IPS-15b (cell line): Measurements from ENCODE around the gene RNF224.

Experiments used
- H3K27me3 ChIP-seq: one replicate; pipeline ENCODE4 v1.6.1; 2013; ENCODE audit warnings: low read length; ENCODE audit not compliant: control insufficient read depth, insufficient read depth
- H3K36me3 ChIP-seq: one replicate; pipeline ENCODE4 v1.6.1; 2013; ENCODE audit warnings: low read length; ENCODE audit not compliant: control insufficient read depth, insufficient read depth
- H3K4me1 ChIP-seq: one replicate; pipeline ENCODE4 v1.6.1; 2013; ENCODE audit warnings: mild to moderate bottlenecking, low read length; ENCODE audit not compliant: control insufficient read depth, insufficient read depth
- H3K4me3 ChIP-seq: one replicate; pipeline ENCODE4 v1.5.1; 2013; ENCODE audit warnings: low read depth, low read length
- H3K9ac ChIP-seq: one replicate; pipeline ENCODE4 v1.6.1; 2013; ENCODE audit warnings: low read depth, mild to moderate bottlenecking, low read length
- H3K9me3 ChIP-seq: one replicate; pipeline ENCODE4 v1.6.1; 2013; ENCODE audit warnings: mild to moderate bottlenecking, low read length; ENCODE audit not compliant: control insufficient read depth, insufficient read depth

Gene RNF224

DNA sequence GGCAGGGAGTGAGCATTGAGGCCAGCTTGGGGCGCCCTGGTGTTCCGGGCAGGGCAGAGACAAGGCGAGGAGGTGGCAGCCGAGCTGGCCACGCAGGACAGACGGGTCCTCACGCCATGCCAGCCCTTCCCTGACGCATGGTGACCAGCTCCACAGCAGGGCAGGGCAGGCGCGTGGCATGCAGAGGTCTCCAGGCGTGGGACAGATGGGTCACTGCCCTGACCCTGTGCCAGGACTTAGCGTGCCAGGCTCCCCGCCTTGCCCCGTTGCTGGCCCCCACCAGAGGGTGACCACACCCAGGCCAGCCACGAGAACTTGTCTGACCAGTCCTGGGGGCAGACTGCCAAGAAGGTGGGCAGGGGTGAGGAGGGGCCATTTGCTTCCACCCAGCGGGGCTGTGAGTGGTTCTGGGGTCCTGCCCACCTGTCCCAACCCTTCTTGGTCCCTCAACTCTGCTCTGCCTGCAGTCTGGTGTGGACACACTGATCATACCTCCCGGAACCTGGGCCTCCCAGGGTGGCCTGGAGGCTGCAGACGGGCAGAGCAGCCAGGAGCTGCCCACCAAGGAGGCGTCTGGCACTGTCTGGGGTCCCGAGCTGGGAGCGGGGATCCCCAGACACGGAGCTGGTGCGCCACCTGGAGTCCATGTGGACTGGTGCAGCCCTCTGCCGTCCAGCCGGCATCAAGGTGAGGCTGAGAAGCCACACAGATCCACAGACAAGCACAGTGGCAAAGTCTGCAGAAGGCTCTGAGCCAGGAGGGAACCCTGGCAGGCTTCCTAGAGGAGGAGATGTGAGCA is at the start of gene RNF224:
Gene RNF224 (plus strand): TSS at position 449 of the 799 bp plus-strand sequence. CDS start 834 bp downstream, outside the sequence.
- Histone ChIP-seq H3K4me1 (no peaks in the 10 kb centered on the region), H3K36me3 (no peaks in the 10 kb centered on the region), H3K27me3 (no peaks in the 10 kb centered on the region), H3K9me3 (no peaks in the 10 kb centered on the region), H3K9ac (no peak within 1 kb of the TSS), H3K4me3 (peak within 1 kb of the TSS; percentile 28)

DNA sequence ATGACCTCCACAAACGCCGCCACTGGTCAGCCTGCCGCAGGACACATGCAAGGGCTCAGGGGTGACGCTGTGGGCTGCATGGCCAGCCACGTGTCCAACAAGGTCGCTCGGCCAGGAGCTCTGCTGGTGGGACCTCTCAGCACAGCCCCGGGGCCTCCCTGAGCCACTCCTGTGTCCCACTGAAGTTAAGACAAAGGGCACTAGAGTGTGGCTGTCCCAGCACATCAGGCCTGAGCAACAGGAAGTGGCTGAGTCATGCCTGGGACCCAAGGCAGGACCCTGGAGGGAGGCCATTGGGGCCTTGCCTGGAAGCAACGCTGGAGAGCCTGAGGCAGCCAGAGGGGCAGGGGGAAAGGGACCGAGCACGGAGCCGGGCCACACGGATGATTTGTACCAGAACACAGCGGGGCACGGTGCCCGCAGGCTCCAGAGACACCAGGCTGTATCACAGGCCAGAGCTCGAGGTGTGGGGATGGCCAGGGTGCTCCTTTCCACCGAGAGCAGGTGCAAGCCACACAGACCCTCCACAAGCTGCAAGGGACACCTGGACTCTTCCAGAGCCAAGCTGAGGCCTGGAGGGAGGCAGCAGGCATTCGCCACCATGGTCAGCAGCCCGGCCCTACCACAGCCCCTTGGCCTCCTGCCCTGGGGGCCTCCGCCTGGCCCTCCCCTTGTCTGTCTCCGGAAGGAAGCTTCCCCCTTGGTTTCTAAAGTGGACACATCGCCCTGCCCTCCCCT is 48.9 kb upstream of the RNF224 start:
- H3K4me3 ChIP-seq: no peak overlapping the region
- peaks cover 3% of the 10 kb centered on the region for H3K27me3 ChIP-seq
- no peaks in the 10 kb centered on the region for H3K4me1 ChIP-seq
- no peak overlapping the region for H3K9ac ChIP-seq
- H3K9me3 ChIP-seq: no peaks in the 10 kb centered on the region
- H3K36me3 ChIP-seq: peaks cover 37% of the 10 kb centered on the region

DNA sequence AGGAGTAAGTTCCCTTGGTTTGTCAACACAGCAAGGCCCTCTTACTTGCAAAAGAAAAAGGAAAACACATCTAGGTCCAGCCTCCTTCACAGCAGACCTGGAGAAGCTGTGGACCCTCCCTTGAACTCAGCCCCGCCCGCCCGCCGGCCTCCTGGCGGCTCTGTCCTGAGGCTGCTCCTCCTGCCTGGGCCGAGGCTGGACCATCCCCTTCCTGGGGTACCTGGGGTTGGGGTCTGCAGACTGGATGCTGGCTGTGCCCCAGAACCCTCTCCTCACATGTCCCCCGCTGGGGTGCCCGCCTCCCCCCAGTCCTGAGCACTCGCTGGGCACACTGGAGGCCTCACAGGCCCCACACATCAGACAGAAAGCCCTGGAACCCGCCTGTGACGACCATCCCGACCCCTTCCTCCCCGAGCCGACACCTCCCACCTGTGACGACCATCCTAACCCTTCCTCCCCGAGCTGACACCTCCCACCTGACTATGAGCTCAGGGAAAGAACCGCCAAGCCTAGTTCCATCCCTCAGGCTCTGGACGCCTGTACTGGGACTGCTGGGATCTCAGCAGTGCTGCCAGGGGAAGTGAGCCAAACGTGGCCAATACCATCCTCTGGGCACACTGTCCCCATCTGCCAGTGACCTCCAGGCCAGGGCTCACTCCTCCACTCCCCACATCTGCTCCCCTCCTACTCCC is 48.2 kb upstream of the RNF224 start:
- peaks cover 44% of the 10 kb centered on the region for H3K36me3 ChIP-seq
- peaks cover 3% of the 10 kb centered on the region for H3K27me3 ChIP-seq
- H3K9me3 ChIP-seq: no peaks in the 10 kb centered on the region
- H3K9ac ChIP-seq: no peak overlapping the region
- H3K4me1 ChIP-seq: no peaks in the 10 kb centered on the region
- no peak overlapping the region for H3K4me3 ChIP-seq

DNA sequence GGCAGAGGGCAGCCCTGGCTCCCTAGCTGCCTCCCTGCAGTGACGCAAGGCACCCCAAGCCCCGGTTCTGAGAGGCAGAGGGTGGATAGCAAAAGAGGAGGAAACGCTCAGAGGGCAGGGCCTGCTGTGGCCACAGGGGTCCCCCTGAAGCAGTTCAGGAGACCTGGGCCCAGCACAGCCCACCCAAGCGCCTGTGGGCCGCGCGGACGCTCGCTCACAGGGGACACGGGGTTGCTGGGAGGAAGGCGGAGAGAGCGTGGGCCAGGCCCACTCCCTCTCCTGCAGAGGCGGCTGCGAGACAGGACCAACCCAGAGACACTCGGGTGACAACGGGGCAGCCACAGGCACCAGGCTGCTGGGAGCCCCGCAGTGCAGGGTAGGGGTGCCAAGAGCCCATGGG is 47.5 kb upstream of the RNF224 start:
- H3K9ac ChIP-seq: no peak overlapping the region
- peaks cover 3% of the 10 kb centered on the region for H3K27me3 ChIP-seq
- no peaks in the 10 kb centered on the region for H3K9me3 ChIP-seq
- H3K4me3 ChIP-seq: no peak overlapping the region
- peaks cover 44% of the 10 kb centered on the region for H3K36me3 ChIP-seq
- no peaks in the 10 kb centered on the region for H3K4me1 ChIP-seq

DNA sequence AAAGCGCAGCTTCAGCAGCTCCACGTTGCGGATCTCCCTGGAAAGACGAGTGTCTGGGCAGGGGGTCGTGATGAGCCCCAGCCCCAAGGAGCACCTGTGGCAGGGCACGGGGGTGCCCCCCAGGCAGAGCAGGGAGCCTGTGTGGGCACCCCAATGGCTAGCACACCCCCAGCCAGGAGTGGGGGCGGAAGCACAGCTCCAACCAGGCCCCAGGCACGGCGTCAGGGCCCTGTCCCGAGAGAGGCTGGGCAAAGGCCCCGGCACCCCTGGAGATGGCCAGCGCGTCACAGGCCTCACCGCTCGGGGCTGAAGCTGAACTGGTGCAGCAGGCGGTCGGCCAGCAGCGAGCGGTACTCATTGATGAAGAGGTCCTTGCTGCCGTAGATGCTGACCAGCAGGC is 46.8 kb upstream of the RNF224 start:
- Histone ChIP-seq H3K4me3 (no peak overlapping the region), H3K27me3 (peaks cover 3% of the 10 kb centered on the region), H3K4me1 (no peaks in the 10 kb centered on the region), H3K9ac (no peak overlapping the region), H3K36me3 (peaks cover 45% of the 10 kb centered on the region), H3K9me3 (no peaks in the 10 kb centered on the region)

DNA sequence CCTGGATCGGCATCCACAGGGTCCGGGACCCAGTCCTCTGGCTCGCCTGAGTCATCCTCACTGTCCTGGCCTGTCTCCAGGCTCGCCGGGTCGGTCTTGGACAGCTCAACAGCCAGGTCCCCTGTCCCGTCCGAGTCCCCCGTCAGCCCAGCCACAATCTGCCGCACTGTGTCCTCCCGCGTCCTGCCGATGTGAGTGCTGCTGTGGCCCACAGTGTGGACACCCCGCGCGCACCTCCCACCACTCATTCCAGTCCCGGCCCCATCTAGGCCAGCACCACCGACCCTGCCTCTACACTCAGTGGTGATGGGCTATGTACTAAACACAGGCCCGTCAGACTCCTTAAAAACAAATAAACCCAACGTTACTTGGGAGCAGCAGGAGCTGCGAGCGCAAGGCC is 45.6 kb upstream of the RNF224 start:
- Histone ChIP-seq H3K9ac (no peak overlapping the region), H3K4me3 (no peak overlapping the region), H3K27me3 (no peaks in the 10 kb centered on the region), H3K36me3 (peaks cover 52% of the 10 kb centered on the region), H3K4me1 (no peaks in the 10 kb centered on the region), H3K9me3 (no peaks in the 10 kb centered on the region)

DNA sequence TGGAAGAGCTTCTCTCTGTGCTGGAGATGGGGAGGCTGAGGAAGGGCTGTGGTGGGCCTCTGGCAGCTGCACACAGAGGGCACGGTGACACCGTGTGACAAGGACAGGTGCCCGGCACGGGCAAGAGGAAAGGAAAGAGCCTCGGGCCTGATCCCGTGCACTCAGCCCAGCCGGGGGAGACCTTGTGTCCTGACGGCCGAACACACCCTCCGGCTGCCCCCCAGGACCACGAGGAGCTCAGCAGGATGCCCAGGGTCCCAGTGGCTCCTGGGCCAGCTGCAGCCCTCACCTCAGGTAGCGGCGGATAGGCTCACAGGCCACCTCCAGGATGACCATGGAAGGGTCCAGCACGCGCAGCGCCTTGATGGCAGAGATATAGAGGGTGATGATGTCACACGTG is 44.5 kb upstream of the RNF224 start:
- Histone ChIP-seq H3K9me3 (no peaks in the 10 kb centered on the region), H3K9ac (no peak overlapping the region), H3K4me1 (peaks cover 8% of the 10 kb centered on the region), H3K27me3 (no peaks in the 10 kb centered on the region), H3K4me3 (no peak overlapping the region), H3K36me3 (peaks cover 52% of the 10 kb centered on the region)

DNA sequence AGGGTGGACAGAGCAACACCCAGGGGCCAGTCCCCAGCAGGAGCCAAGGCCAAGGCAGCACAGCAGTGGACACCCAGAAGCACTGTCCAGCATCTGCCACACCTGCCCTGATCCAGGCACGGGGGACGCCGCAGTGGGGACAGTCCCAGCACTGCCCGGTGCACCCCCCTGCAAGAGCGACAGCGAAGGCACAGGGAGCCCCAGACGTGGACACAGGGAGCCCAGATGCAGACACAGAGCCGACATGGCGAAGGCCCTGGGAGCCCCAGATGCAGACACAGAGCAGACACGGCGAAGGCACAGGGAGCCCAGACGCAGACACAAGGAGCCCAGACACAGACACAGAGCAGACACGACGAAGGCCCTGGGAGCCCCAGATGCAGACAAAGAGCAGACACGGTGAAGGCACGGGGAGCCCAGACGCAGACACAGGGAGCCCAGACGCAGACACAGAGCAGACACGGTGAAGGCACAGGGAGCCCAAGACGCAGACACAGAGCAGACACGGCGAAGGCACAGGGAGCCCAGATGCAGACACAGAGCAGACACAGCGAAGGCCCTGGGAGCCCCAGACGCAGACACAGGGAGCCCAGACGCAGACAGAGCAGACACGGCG is 43.2 kb upstream of the RNF224 start:
- H3K9me3 ChIP-seq: no peaks in the 10 kb centered on the region
- H3K4me1 ChIP-seq: peaks cover 8% of the 10 kb centered on the region
- H3K9ac ChIP-seq: no peak overlapping the region
- peaks cover 49% of the 10 kb centered on the region for H3K36me3 ChIP-seq
- no peaks in the 10 kb centered on the region for H3K27me3 ChIP-seq
- H3K4me3 ChIP-seq: no peak overlapping the region

DNA sequence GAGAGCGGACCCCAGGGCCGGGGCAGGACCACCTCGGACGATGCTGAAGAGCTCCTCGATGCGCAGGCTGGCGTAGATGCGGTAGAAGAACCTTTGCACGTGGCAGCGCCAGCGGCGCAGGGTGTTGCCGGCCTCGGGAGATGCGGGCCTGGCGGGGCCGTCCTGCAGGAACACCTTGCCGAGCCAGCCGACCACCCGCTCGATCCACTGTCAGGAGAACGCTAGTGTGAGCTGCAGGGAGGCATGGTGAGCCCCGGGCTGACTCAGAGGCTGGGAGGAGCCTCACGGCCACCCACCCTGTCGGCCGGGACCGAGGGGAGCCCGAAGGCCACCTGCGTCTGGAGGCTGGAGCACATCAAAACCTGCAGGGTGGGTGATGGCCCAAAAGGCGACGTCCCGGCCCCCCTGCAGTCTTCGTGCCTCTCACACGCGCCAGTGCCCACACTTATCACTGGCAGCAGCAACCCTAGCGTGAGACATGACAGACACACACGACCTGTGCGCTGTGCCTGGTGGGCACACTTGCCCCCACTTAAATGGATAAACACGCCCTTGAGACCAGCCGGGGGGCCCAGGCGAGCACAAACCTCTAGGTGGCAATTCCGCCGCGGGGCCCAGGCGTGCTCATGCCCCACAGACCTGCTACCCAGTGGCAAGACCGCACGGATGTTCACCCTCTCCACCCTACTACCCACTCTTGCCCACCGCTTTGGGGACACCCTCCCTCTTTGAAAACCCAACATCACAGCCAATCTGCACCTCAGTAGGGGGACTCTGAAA is 42.2 kb upstream of the RNF224 start:
- Histone ChIP-seq H3K9ac (no peak overlapping the region), H3K9me3 (no peaks in the 10 kb centered on the region), H3K27me3 (no peaks in the 10 kb centered on the region), H3K4me1 (peaks cover 10% of the 10 kb centered on the region), H3K36me3 (peaks cover 41% of the 10 kb centered on the region), H3K4me3 (no peak overlapping the region)

DNA sequence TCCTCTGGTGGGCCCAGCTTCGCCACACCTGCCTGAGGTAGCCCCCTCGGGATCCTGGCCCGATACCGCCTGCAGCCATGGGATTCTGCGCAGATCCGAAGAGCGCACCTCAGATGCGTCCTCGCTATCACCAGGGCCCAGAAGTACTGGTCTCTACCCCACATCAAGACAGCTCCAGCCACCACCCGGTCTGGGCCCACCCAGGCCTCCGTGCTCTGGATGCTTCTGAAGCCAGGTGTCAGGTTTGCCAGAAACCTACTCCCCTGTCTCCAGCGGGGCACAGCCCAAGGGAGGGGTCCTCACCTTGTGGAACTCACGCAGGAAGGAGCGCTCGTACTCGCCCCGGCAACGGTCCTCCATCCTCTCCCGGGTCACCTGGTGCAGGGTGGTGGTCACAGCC is 41.4 kb upstream of the RNF224 start:
- Histone ChIP-seq H3K9me3 (no peaks in the 10 kb centered on the region), H3K4me3 (no peak overlapping the region), H3K36me3 (peaks cover 37% of the 10 kb centered on the region), H3K9ac (no peak overlapping the region), H3K27me3 (no peaks in the 10 kb centered on the region), H3K4me1 (peaks cover 10% of the 10 kb centered on the region)

DNA sequence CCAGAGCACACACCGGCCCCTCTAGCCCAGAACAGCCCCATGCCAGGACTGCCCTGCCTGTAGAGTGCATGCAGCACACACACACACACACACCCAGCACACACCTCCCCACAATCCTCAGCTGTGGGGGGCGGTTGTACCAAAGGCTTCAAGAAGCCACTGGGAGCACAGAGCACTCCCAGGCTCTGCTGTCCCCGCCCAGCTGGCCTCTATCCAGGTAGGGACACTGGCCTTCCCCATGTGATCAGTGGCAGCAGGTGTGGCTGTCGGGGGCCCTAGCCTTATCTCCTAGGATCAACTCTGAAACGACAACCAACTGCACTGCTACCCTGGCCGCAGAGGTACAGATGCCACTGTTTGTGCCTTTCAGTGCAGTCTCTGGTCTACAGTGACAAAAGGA is 40.9 kb upstream of the RNF224 start:
- Histone ChIP-seq H3K36me3 (peaks cover 36% of the 10 kb centered on the region), H3K9me3 (no peaks in the 10 kb centered on the region), H3K27me3 (no peaks in the 10 kb centered on the region), H3K4me1 (peaks cover 10% of the 10 kb centered on the region), H3K4me3 (no peak overlapping the region), H3K9ac (no peak overlapping the region)
